HEK293 (cell line): Measurements from ENCODE around the gene EFEMP2.
A peak's percentile ranks its signal among the peaks of the same experiment; 100 is the strongest.
"Not testable (repeated sequence)": the region's sequence is repeated elsewhere in the genome, so short reads cannot be mapped to it uniquely, and the experiment has no call there.

ENCODE experiments used
- CTCF ChIA-PET: fragments of 350-600 bp; formaldehyde crosslinking; extraction: SDS; loops from one replicate; lab custom pipeline; 2021; ENCODE audit warnings: antibody characterized with exemption; lab: Yijun Ruan, JAX
- POLR2A ChIA-PET: fragments of 300-600 bp; formaldehyde crosslinking; extraction: SDS; loops from one replicate; lab custom pipeline; 2020; ENCODE audit warnings: antibody characterized with exemption, inconsistent platforms; lab: Yijun Ruan, JAX
- H3K27ac ChIP-seq: fragments of 200-500 bp; sonication (Bioruptor generic); 2 replicates; pipeline ENCODE4 v1.5.1; 2014; ENCODE audit warnings: low read depth, low read length, control low read depth, inconsistent platforms; ENCODE audit errors: extremely low read depth
- H3K36me3 ChIP-seq, 2 experiments: fragments of 200-500 bp in 1 of 2; sonication (Bioruptor generic) in 1 of 2; 1 replicate in 1 of 2; 2 replicates in 1 of 2; pipeline ENCODE4 v1.5.1; 2014 to 2017; ENCODE audit warnings: inconsistent platforms in 2 of 2, low read length in 2 of 2; ENCODE audit not compliant: control insufficient read depth in 2 of 2, insufficient read depth in 1 of 2
- H3K4me1 ChIP-seq: fragments of 200-500 bp; sonication (Bioruptor generic); 2 replicates; pipeline ENCODE4 v1.5.1; 2014; ENCODE audit warnings: mild to moderate bottlenecking, low read length, inconsistent platforms; ENCODE audit not compliant: control insufficient read depth, insufficient read depth
- H3K4me3 ChIP-seq: 2 replicates; pipeline ENCODE4 v1.5.1; 2011; ENCODE audit warnings: low read depth, mild to moderate bottlenecking, control low read depth, low read length, moderate library complexity
- H3K9me3 ChIP-seq: fragments of 200-500 bp; sonication (Bioruptor generic); 2 replicates; pipeline ENCODE4 v1.5.1; 2014; ENCODE audit warnings: low read depth, low read length, inconsistent platforms; ENCODE audit not compliant: control insufficient read depth, insufficient read depth
- GLIS1 ChIP-seq: fragments of 450-650 bp; formaldehyde crosslinking; IDR thresholded peaks from 2 replicates; pipeline ENCODE4 v1.5.1; 2016; ENCODE audit warnings: missing biosample characterization, missing genetic modification characterization
- HOXD13 ChIP-seq: sonication (generic); formaldehyde crosslinking; IDR thresholded peaks from 2 replicates; pipeline ENCODE4 v1.8.0; 2022; ENCODE audit warnings: missing genetic modification reagents, borderline replicate concordance
- PRDM10 ChIP-seq: fragments of 450-650 bp; formaldehyde crosslinking; IDR thresholded peaks from 2 replicates; pipeline ENCODE4 v1.5.1; 2016; ENCODE audit warnings: missing biosample characterization, missing genetic modification characterization
- ZFP41 ChIP-seq: fragments of 450-650 bp; formaldehyde crosslinking; IDR thresholded peaks from 2 replicates; pipeline ENCODE4 v1.5.1; 2016; ENCODE audit warnings: missing biosample characterization, missing genetic modification characterization, borderline replicate concordance
- ZFP69B ChIP-seq: fragments of 450-650 bp; formaldehyde crosslinking; IDR thresholded peaks from 2 replicates; pipeline ENCODE4 v1.5.1; 2016; ENCODE audit warnings: missing biosample characterization, missing genetic modification characterization
- ZNF214 ChIP-seq: fragments of 450-650 bp; formaldehyde crosslinking; IDR thresholded peaks from 2 replicates; pipeline ENCODE4 v1.5.1; 2017; ENCODE audit warnings: missing biosample characterization, mild to moderate bottlenecking, missing genetic modification characterization, borderline replicate concordance
- ZNF341 ChIP-seq: fragments of 450-650 bp; formaldehyde crosslinking; IDR thresholded peaks from 2 replicates; pipeline ENCODE4; 2016; ENCODE audit warnings: low read depth, missing biosample characterization, missing genetic modification characterization
- ZNF398 ChIP-seq: fragments of 450-650 bp; formaldehyde crosslinking; IDR thresholded peaks from 2 replicates; pipeline ENCODE4 v1.5.1; 2017; ENCODE audit warnings: missing biosample characterization, missing genetic modification characterization
- ZNF530 ChIP-seq: fragments of 450-650 bp; formaldehyde crosslinking; IDR thresholded peaks from 2 replicates; pipeline ENCODE4 v1.5.1; 2016; ENCODE audit warnings: low read depth, missing biosample characterization, missing genetic modification characterization
- ZNF555 ChIP-seq: fragments of 450-650 bp; formaldehyde crosslinking; conservative IDR thresholded peaks from 2 replicates; pipeline ENCODE4 v1.5.1; 2017; ENCODE audit warnings: missing biosample characterization, mild to moderate bottlenecking, missing genetic modification characterization, inconsistent platforms
- ZNF596 ChIP-seq: fragments of 450-650 bp; IDR thresholded peaks from 2 replicates; pipeline ENCODE4 v1.5.0; 2018; ENCODE audit warnings: missing biosample characterization, mild to moderate bottlenecking, missing genetic modification characterization, moderate library complexity
- ZNF670 ChIP-seq: fragments of 450-650 bp; formaldehyde crosslinking; IDR thresholded peaks from 2 replicates; pipeline ENCODE4 v1.5.1; 2016; ENCODE audit warnings: missing biosample characterization, missing genetic modification characterization, low read depth
- ZSCAN16 ChIP-seq: fragments of 450-650 bp; formaldehyde crosslinking; IDR thresholded peaks from 2 replicates; pipeline ENCODE4 v1.5.1; 2016; ENCODE audit warnings: missing biosample characterization, missing genetic modification characterization
- TF ChIP-seq, protein P1 (sequence below): fragments of 450-650 bp; formaldehyde crosslinking; IDR thresholded peaks from 2 replicates; pipeline ENCODE4 v1.5.1; 2016; ENCODE audit warnings: missing biosample characterization, missing genetic modification characterization, borderline replicate concordance
- TF ChIP-seq, protein P2 (sequence below): fragments of 450-650 bp; formaldehyde crosslinking; IDR thresholded peaks from 2 replicates; pipeline ENCODE4 v1.5.1; 2016; ENCODE audit warnings: missing biosample characterization, missing genetic modification characterization

Gene EFEMP2

GRCh38 chr11:65892137-65892540 lies 19.5 kb upstream of the EFEMP2 start:
- not testable (repeated sequence) for H3K27ac ChIP-seq, H3K4me1 ChIP-seq, H3K36me3 ChIP-seq, H3K4me3 ChIP-seq, H3K9me3 ChIP-seq
- TF ChIP-seq PRDM10 (tag by site-specific recombination), result peak; percentile 57
- CTCF ChIA-PET, result interaction anchor here (0.6 to 1.9 kb wide), 3 partner anchors 33 to 1134 kb away, joined by 3 to 5 read pairs (median 4); no protein-coding TSS in a partner anchor
- POLR2A ChIA-PET, result interaction anchor here (5.6 to 6.1 kb wide), 2 partner anchors 8 to 33 kb away, joined by 74 to 121 read pairs; partner anchors contain the start of genes CFL1, FOSL1 and MUS81

GRCh38 chr11:65891219-65892136 lies 18.9 kb upstream of the EFEMP2 start:
- H3K9me3 ChIP-seq, result no peaks in the 10 kb centered on the region
- H3K4me3 ChIP-seq, result peak overlapping the region; percentile 55
- H3K27ac ChIP-seq, result peak overlapping the region; percentile 67; the same call in 1 of the 2 replicates
- H3K4me1 ChIP-seq, result no peaks in the 10 kb centered on the region
- CTCF ChIA-PET, result interaction anchor here (0.6 to 9.5 kb wide), 10 partner anchors 10 to 493 kb away, joined by 3 to 189 read pairs (median 12); partner anchors contain the start of genes CFL1, FOSL1, MUS81 and SART1
- POLR2A ChIA-PET, result interaction anchor here (0.5 to 6.1 kb wide), 19 partner anchors 9 to 398 kb away, joined by 3 to 121 read pairs (median 5); partner anchors contain the start of genes C11orf68, CFL1, DRAP1 and FOSL1
- peaks cover 0 to 9% of the 10 kb centered on the region in 2 experiments; a peak in 2 of 3 replicates for H3K36me3 ChIP-seq
- TF ChIP-seq ZNF214, result no peak
- no peak for TF ChIP-seq ZNF530
- TF ChIP-seq, protein P1, sequence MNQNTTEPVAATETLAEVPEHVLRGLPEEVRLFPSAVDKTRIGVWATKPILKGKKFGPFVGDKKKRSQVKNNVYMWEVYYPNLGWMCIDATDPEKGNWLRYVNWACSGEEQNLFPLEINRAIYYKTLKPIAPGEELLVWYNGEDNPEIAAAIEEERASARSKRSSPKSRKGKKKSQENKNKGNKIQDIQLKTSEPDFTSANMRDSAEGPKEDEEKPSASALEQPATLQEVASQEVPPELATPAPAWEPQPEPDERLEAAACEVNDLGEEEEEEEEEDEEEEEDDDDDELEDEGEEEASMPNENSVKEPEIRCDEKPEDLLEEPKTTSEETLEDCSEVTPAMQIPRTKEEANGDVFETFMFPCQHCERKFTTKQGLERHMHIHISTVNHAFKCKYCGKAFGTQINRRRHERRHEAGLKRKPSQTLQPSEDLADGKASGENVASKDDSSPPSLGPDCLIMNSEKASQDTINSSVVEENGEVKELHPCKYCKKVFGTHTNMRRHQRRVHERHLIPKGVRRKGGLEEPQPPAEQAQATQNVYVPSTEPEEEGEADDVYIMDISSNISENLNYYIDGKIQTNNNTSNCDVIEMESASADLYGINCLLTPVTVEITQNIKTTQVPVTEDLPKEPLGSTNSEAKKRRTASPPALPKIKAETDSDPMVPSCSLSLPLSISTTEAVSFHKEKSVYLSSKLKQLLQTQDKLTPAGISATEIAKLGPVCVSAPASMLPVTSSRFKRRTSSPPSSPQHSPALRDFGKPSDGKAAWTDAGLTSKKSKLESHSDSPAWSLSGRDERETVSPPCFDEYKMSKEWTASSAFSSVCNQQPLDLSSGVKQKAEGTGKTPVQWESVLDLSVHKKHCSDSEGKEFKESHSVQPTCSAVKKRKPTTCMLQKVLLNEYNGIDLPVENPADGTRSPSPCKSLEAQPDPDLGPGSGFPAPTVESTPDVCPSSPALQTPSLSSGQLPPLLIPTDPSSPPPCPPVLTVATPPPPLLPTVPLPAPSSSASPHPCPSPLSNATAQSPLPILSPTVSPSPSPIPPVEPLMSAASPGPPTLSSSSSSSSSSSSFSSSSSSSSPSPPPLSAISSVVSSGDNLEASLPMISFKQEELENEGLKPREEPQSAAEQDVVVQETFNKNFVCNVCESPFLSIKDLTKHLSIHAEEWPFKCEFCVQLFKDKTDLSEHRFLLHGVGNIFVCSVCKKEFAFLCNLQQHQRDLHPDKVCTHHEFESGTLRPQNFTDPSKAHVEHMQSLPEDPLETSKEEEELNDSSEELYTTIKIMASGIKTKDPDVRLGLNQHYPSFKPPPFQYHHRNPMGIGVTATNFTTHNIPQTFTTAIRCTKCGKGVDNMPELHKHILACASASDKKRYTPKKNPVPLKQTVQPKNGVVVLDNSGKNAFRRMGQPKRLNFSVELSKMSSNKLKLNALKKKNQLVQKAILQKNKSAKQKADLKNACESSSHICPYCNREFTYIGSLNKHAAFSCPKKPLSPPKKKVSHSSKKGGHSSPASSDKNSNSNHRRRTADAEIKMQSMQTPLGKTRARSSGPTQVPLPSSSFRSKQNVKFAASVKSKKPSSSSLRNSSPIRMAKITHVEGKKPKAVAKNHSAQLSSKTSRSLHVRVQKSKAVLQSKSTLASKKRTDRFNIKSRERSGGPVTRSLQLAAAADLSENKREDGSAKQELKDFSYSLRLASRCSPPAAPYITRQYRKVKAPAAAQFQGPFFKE (tag by site-specific recombination), result no peak
- TF ChIP-seq ZFP69B (tag by site-specific recombination), result peak; percentile 86
- no peak for TF ChIP-seq ZNF555 (tag by site-specific recombination)
- TF ChIP-seq ZNF341 (tag by site-specific recombination), result peak; percentile 85
- TF ChIP-seq, protein P2, sequence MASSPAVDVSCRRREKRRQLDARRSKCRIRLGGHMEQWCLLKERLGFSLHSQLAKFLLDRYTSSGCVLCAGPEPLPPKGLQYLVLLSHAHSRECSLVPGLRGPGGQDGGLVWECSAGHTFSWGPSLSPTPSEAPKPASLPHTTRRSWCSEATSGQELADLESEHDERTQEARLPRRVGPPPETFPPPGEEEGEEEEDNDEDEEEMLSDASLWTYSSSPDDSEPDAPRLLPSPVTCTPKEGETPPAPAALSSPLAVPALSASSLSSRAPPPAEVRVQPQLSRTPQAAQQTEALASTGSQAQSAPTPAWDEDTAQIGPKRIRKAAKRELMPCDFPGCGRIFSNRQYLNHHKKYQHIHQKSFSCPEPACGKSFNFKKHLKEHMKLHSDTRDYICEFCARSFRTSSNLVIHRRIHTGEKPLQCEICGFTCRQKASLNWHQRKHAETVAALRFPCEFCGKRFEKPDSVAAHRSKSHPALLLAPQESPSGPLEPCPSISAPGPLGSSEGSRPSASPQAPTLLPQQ (tag by site-specific recombination), result peak; percentile 91
- peak; percentile 79 for TF ChIP-seq GLIS1 (tag by site-specific recombination)
- peak; percentile 45 for TF ChIP-seq ZNF398
- no peak for TF ChIP-seq ZNF670 (tag by site-specific recombination)
- no peak for TF ChIP-seq ZSCAN16 (tag by site-specific recombination)
- TF ChIP-seq HOXD13 (CRISPR knock-in tag), result no peak
- no peak for TF ChIP-seq ZNF596 (tag by site-specific recombination)
- no peak for TF ChIP-seq ZFP41 (tag by site-specific recombination)
